ENCODE data around the gene SHTN1.

The SHTN1 gene

GRCh38 chr10:116910910-116911309 is 94.1 kb downstream of the SHTN1 start:
- H3K27ac ChIP-seq = no peak overlapping the region
- no peak for TF ChIP-seq CTCF (IDR thresholded peaks at IDR 0.05)
- no peak overlapping the region for H3K4me3 ChIP-seq
- DNase-seq (ENCODE audit: low spot score) = no peak

GRCh38 chr10:116909307-116909706 is 95.7 kb downstream of the SHTN1 start:
- TF ChIP-seq CTCF (IDR thresholded peaks at IDR 0.05) = no peak

GRCh38 chr10:116907245-116907987 is 97.6 kb downstream of the SHTN1 start:
- no peak overlapping the region for H3K27ac ChIP-seq
- no peak for DNase-seq (ENCODE audit: low spot score)
- no peak overlapping the region for H3K4me3 ChIP-seq
- TF ChIP-seq CTCF (IDR thresholded peaks at IDR 0.05) = no peak

More at GRCh38 chr10:116909307-116909706, 95.7 kb downstream of the SHTN1 start:
- DNase-seq (ENCODE audit: low spot score) = no peak
- Histone ChIP-seq H3K27ac (no peak overlapping the region), H3K4me3 (no peak overlapping the region)

DNA sequence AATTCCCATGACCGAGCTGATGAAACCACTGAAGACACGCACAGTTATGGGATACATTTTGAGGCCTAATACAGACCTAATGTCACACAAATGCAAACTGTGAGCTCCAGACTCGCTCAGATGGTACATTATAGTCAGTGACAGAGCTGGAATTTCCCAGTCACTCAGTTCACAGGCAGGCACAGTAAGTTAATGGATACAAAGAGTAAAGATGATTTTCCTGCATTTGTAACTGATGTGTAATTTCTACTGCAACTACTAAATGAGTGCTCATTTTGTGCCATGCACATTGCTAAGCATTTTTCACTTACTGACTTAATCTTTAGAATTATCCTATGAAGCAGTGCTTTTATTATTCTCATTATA is 99.2 kb downstream of the SHTN1 start:
- TF ChIP-seq CTCF (IDR thresholded peaks at IDR 0.05) = no peak
- no peak overlapping the region for H3K27ac ChIP-seq
- DNase-seq (ENCODE audit: low spot score) = no peak
- H3K4me3 ChIP-seq = no peak overlapping the region

GRCh38 chr10:116899626-116900025 is 105.4 kb downstream of the SHTN1 start:
- DNase-seq (ENCODE audit: low spot score) = no peak
- H3K27ac ChIP-seq = no peak overlapping the region
- no peak for TF ChIP-seq CTCF (IDR thresholded peaks at IDR 0.05)
- no peak overlapping the region for H3K4me3 ChIP-seq

DNA sequence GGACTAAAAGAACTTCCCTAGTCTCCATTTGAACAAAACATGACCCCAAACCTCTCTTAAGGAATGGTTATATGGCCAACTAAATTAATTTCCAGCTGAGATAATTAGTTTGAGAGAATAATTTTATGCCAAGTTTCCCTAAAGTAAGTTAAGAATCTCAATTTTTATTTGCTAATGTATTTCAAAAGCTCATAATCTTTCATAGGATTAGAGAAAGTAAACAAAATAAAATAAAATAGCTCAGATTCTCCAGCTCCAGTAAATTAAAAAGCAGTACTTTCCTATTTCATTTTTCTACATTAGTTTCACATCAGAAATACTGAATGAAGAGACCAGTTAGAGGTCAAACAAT is 111.3 kb downstream of the SHTN1 start:
- Histone ChIP-seq H3K27ac (no peak overlapping the region), H3K4me3 (no peak overlapping the region)
- no peak for DNase-seq (ENCODE audit: low spot score)
- no peak for TF ChIP-seq CTCF (IDR thresholded peaks at IDR 0.05)

GRCh38 chr10:116892907-116893685 is 111.9 kb downstream of the SHTN1 start:
- no peak for DNase-seq (ENCODE audit: low spot score)
- H3K4me3 ChIP-seq = no peak overlapping the region
- TF ChIP-seq CTCF (IDR thresholded peaks at IDR 0.05) = no peak
- H3K27ac ChIP-seq = no peak overlapping the region

Measured in coronary artery (tissue), 2 donors.